ENCODE results near the gene HMG20A. TPM values are rescaled to one million over a fixed set of nuclear protein-coding genes. Genes with fewer than 3 reads are reported as not detected.

Gene HMG20A
- total RNA-seq, 2 donors from 2014 or later, result 49.8 to 58.2 TPM

GRCh38 chr15:77529394-77530159 is 108.9 kb downstream of the HMG20A start:
- no peak for TF ChIP-seq CTCF (conservative IDR thresholded peaks at IDR 0.05)
- H3K27me3 Mint-ChIP-seq (ENCODE audit: insufficient read depth), result peaks cover 12% of the 10 kb centered on the region
- H3K9me3 Mint-ChIP-seq, result no peaks in the 10 kb centered on the region
- Histone ChIP-seq H3K27me3 (ENCODE audit: control insufficient read depth, insufficient read depth, low read length, poor library complexity, severe bottlenecking) (peaks cover 6% of the 10 kb centered on the region), H3K36me3 (ENCODE audit: control insufficient read depth, insufficient read depth, low read length) (no peaks in the 10 kb centered on the region), H3K9ac (ENCODE audit: extremely low read depth, low read length, poor library complexity, severe bottlenecking) (no peak overlapping the region), H3K4me3 (ENCODE audit: low read length) (no peak overlapping the region), H3K27ac (ENCODE audit: low read depth, low read length) (no peak overlapping the region), H3K4me1 (ENCODE audit: control insufficient read depth, insufficient read depth, low read length) (peaks cover 39% of the 10 kb centered on the region), H3K9me3 (ENCODE audit: control insufficient read depth, low read length) (no peaks in the 10 kb centered on the region)
- WGBS, 2 experiments (ENCODE audit: insufficient coverage in 1 of 2, insufficient read length in 1 of 2), result 82 to 89% methylated on average over 7 to 10 of the region's 10 CpGs
- H3K4me1 Mint-ChIP-seq, result peaks cover 48% of the 10 kb centered on the region
- no peaks in the 10 kb centered on the region for H3K36me3 Mint-ChIP-seq (ENCODE audit: low read depth)
- H3K27ac Mint-ChIP-seq, result no peak overlapping the region
- H3K4me3 Mint-ChIP-seq, result no peak overlapping the region
- DNase-seq, result peak; percentile 67

- no peak overlapping the region for H3K4me3 ChIP-seq (ENCODE audit: low read length)
- Mint-ChIP-seq H3K27me3 (ENCODE audit: insufficient read depth) (peaks cover 9% of the 10 kb centered on the region), H3K27ac (no peak overlapping the region), H3K9me3 (no peaks in the 10 kb centered on the region), H3K36me3 (ENCODE audit: low read depth) (no peaks in the 10 kb centered on the region), H3K4me3 (no peak overlapping the region), H3K4me1 (peaks cover 38% of the 10 kb centered on the region)
- H3K9ac ChIP-seq (ENCODE audit: extremely low read depth, low read length, poor library complexity, severe bottlenecking), result no peak overlapping the region
- no peaks in the 10 kb centered on the region for H3K36me3 ChIP-seq (ENCODE audit: control insufficient read depth, insufficient read depth, low read length)
- no peak for TF ChIP-seq CTCF (conservative IDR thresholded peaks at IDR 0.05)
- H3K4me1 ChIP-seq (ENCODE audit: control insufficient read depth, insufficient read depth, low read length), result peaks cover 30% of the 10 kb centered on the region
- peaks cover 6% of the 10 kb centered on the region for H3K27me3 ChIP-seq (ENCODE audit: control insufficient read depth, insufficient read depth, low read length, poor library complexity, severe bottlenecking)
- no peaks in the 10 kb centered on the region for H3K9me3 ChIP-seq (ENCODE audit: control insufficient read depth, low read length)
- no peak overlapping the region for H3K27ac ChIP-seq (ENCODE audit: low read depth, low read length)
- 82 to 85% methylated on average over 5 to 7 of the region's 7 CpGs for WGBS, 2 experiments (ENCODE audit: insufficient coverage in 1 of 2, insufficient read length in 1 of 2)
- no peak for DNase-seq
Observed at GRCh38 chr15:77530576-77530975, 109.9 kb downstream of the HMG20A start.

GRCh38 chr15:77531191-77532000 is 110.7 kb downstream of the HMG20A start:
- Histone ChIP-seq H3K36me3 (ENCODE audit: control insufficient read depth, insufficient read depth, low read length) (no peaks in the 10 kb centered on the region), H3K9ac (ENCODE audit: extremely low read depth, low read length, poor library complexity, severe bottlenecking) (no peak overlapping the region), H3K4me1 (ENCODE audit: control insufficient read depth, insufficient read depth, low read length) (peaks cover 26% of the 10 kb centered on the region), H3K27ac (ENCODE audit: low read depth, low read length) (no peak overlapping the region), H3K27me3 (ENCODE audit: control insufficient read depth, insufficient read depth, low read length, poor library complexity, severe bottlenecking) (peaks cover 3% of the 10 kb centered on the region), H3K9me3 (ENCODE audit: control insufficient read depth, low read length) (no peaks in the 10 kb centered on the region), H3K4me3 (ENCODE audit: low read length) (no peak overlapping the region)
- WGBS, 2 experiments (ENCODE audit: insufficient coverage in 1 of 2, insufficient read length in 1 of 2), result 93 to 96% methylated on average over 15 to 26 of the region's 26 CpGs
- TF ChIP-seq CTCF (conservative IDR thresholded peaks at IDR 0.05), result no peak
- no peaks in the 10 kb centered on the region for H3K36me3 Mint-ChIP-seq (ENCODE audit: low read depth)
- H3K27me3 Mint-ChIP-seq (ENCODE audit: insufficient read depth), result peaks cover 9% of the 10 kb centered on the region
- H3K4me3 Mint-ChIP-seq, result no peak overlapping the region
- DNase-seq, result peak; percentile 32
- peaks cover 31% of the 10 kb centered on the region for H3K4me1 Mint-ChIP-seq
- no peaks in the 10 kb centered on the region for H3K9me3 Mint-ChIP-seq
- H3K27ac Mint-ChIP-seq, result no peak overlapping the region
